Fibroblast of skin of right biceps (primary cell): Measurements from ENCODE around the gene GULP1.
"Not testable (repeated sequence)": the region's sequence is repeated elsewhere in the genome, so short reads cannot be mapped to it uniquely, and the experiment has no call there.

Experiments used
- DNase-seq: peaks from one replicate; pipeline ENCODE4 v3.0.0-alpha.2; 2013

Gene GULP1

DNA sequence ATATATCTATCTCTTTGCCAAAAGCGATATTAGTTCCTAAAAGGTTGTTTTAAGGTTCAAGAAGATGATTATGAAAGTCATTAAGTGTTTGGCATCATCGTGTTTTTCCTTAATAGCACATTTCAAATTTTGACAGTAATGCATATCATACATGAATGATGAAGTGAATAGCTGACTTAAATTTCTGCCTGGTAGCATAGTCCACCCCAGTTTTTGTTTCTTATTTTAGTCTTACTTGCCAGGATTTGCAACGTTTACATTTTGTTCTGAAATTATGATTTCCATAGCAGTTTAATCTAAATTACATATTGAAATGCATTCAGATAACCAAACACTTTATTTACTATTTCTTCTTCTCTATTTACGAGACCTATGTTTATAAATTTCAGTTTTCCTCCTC is 201.1 kb downstream of the GULP1 start:
- DNase-seq, result no peak

DNA sequence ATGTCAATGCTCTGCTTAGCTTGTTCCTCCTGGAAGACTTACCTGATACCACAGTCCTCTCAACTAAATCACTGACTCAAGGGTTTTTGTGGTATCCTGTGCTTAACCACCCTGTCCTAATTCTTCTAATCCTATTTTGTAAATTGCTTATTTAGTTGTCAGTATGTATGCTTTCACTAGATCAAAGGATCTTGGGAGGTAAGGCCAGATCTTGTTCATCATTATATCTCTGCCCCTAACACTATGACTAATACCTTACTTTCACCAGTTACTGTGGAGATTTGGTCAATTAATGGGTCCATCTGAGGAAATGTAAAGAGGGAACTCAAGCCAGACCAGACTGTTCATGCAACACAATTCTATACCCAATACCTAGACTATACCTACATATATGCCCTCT is 203.2 kb downstream of the GULP1 start:
- no peak for DNase-seq

- peak; percentile 59 for DNase-seq
These were observed 204.3 kb downstream of the GULP1 start for GRCh38 chr2:188495969-188496431.

DNA sequence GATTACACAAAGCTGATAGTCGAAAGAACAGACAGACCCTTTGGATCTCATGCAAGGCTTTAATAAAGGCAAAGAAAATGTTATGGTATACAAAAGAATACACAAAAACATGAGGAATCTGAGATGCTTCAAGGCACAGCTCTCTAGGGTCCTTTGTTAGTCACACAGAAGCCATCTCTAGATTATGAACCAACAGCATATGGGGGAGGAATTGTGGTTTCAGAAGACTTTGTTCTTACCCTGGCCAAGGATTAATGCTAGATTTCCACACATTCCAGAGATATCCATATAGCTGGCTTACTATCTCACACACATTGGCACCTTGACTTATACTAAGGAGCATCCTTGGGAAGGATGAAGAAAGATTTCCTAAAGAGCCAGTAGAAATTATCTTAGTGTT is 206.1 kb downstream of the GULP1 start:
- peak; percentile 62 for DNase-seq

- DNase-seq, result no peak
These were observed 212.3 kb downstream of the GULP1 start for GRCh38 chr2:188503975-188504374.

DNA sequence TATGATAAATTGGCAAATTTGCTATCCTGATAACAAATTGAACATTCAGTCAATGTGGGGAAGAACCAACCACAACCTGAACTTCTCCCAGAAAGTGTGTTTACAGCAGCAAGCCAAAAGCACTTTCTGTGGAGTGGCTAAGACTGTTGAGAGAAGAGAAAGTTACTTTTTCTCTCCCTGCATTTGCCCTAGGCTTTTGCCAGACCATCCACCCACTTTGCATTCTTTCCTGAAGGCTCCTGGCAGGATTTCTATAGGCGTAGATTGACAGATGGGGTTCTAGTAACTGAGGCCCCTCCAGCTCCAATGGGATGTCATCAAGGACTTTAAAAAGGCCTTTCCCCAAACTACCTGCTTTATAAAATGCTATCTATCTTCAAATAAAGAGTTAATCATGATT is 215.2 kb downstream of the GULP1 start:
- DNase-seq, result no peak

- no peak for DNase-seq
These were observed 219.7 kb downstream of the GULP1 start for GRCh38 chr2:188511346-188511745.

- peak; percentile 66 for DNase-seq
These were observed 220.8 kb downstream of the GULP1 start for GRCh38 chr2:188512456-188512855.

- DNase-seq, result no peak
These were observed 224.2 kb downstream of the GULP1 start for GRCh38 chr2:188515918-188516317.

GRCh38 chr2:188517549-188518215 is 226.0 kb downstream of the GULP1 start:
- no peak for DNase-seq

DNA sequence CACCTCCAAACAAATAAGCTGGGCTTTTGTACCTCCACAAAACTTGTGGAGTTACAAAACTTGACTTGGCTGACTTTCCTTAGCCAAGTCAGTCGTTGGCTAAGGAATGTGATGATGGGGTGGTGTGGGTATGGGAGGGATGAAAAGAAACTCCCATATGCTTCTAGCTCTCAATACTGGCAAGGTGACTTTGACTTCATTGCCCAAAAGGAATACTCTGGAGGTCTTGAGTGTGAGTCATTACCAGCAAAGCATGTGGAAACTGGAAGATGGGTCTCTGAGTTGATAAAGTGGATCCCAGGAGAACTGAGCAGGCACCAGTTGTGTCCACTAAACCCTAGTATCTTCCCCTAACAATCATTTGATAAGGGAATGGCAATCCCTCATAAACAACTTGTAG is 226.7 kb downstream of the GULP1 start:
- DNase-seq, result peak; percentile 74

DNA sequence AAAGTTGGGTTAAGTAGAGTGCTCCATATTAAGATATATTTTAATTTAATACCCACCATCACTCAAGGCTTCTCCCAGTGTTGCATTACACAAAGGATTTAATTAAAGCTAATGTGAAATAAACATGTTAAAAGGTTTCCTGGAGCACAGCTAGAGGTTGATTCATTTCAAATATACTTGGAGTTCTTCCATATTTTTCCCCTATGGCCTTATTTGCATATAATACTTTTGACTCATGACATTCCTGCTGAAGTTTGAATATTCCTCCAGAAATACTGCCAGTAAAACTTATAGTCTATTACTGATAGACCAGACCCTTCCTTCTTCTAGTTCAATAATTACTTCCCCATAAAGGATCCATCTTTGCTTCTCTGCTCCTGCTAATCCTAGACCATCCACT is 227.5 kb downstream of the GULP1 start:
- peak; percentile 82 for DNase-seq

- no peak for DNase-seq
These were observed 230.8 kb downstream of the GULP1 start for GRCh38 chr2:188522517-188522916.

DNA sequence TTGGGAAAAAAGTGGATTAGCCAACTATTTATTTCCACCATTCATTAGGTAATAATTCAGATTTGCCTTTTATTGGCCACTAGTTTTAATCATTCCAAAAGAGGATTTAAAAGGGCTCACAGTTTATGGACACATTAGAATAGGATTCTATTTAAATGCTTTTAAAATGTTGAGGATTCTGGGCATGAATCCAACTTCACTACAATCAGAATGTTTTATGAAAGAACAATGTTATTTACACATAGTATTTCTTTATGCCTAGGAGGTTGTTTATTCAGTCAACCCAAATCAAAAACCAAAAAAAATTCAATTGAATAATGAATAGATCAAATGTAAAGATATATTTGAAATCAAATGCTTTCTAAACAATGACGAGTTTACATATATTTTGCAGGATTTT is 232.2 kb downstream of the GULP1 start:
- DNase-seq, result no peak

DNA sequence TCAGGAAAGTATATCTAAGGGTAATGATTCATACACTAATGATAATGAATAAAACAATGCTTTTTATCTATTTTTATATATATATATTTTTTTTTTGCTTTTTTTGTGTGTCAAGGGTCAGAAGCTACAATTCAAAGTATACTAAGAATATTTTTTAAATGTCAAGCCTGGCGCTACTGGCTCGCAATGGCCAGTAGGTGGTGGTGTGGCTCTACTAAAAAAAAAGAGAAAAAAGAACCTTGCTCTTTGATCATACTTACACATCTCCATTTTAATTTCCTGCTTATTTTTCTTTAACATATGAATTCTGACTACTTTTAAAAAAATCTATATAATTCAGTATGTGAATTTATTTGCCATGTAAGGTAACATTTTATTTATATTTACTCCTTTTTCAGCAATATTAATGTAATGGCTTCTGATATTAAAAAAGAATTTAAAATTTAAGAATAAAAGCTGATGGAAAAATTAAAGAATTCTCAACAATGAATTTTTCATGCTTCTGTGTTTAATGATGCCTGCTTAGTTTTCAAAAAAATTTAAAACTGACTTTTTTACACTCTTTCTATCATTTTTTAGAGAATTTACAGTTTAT is 232.9 kb downstream of the GULP1 start:
- peak; percentile 75 for DNase-seq

DNA sequence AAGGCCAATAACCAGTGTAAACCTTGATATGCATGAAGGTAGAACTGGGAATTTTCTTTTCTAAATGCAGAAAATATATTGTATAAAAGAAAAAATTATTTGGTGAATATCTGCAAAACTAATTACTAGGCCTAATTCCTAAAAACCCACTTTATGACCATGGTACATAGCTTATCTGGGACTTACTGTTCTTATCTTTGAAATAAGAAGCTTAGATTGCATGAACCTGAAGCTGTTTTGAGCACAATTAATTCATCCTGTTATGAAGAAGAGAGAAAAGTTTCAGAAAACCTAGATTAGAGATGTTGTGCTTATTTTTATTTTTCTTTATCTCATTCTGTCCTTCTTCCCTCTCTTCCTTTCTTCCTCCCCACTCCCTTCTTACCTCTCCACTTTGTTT is 235.0 kb downstream of the GULP1 start:
- DNase-seq, result no peak

- DNase-seq, result peak; percentile 49
These were observed 235.5 kb downstream of the GULP1 start for GRCh38 chr2:188527141-188527540.

GRCh38 chr2:188527581-188527993 is 235.9 kb downstream of the GULP1 start:
- DNase-seq, result no peak

- DNase-seq, result no peak
These were observed 238.0 kb downstream of the GULP1 start for GRCh38 chr2:188529710-188530109.

DNA sequence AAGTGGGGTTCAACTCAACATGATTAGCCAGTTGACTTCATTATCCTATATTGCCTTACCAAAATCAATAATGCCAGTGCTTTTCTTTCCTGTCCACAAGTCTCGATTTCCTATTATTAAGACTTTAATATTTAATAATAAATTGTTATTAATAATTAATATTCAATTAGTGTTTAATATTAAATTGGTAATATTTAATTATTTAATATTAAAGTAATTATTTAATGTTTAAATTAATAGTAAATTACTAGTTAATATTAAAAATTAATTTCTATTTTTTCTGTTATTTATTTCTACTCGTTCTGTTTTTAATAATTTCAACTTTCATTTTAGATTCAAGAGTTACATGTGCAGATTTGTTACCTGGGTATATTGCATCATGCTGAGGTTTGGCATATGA is 243.2 kb downstream of the GULP1 start:
- DNase-seq, result no peak

DNA sequence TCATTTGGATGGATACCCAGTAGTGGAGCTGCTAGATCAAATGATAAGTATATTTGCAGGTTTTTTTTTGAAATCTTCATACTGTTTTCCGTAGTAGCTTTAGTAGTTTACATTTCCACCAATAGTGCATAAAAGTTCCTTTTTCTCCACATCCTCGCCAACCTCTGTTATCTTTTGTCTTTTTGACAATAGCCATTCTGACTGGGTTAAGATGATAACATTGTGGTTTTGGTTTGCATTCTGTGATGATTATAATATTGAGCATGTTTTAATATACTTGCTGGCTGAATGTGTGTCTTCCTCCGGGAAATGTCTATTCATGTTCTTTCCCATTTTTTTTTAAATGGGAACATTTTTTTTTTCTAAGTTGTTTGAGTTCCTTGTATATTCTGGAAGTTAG is 260.0 kb downstream of the GULP1 start:
- no peak for DNase-seq

DNA sequence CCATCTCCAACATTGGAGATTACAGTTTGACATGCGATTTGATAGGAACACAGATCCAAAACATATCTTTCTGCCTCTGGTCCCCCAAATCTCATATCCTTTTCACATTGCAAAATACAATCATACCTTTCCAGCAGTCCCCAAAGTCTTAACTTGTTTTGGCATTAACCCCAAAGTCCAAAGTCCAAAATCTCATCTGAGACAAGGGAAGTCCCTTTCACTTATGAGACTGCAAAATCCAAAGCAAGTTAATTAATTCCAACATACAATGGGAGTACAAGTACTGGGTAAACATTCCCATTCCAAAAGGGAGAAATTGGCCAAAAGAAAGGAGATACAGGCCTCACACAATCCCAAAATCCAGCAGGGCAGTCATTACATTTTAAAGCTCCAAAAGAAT is 265.4 kb downstream of the GULP1 start:
- DNase-seq, result no peak

GRCh38 chr2:188559455-188559854 is 267.8 kb downstream of the GULP1 start:
- not testable (repeated sequence) for DNase-seq

DNA sequence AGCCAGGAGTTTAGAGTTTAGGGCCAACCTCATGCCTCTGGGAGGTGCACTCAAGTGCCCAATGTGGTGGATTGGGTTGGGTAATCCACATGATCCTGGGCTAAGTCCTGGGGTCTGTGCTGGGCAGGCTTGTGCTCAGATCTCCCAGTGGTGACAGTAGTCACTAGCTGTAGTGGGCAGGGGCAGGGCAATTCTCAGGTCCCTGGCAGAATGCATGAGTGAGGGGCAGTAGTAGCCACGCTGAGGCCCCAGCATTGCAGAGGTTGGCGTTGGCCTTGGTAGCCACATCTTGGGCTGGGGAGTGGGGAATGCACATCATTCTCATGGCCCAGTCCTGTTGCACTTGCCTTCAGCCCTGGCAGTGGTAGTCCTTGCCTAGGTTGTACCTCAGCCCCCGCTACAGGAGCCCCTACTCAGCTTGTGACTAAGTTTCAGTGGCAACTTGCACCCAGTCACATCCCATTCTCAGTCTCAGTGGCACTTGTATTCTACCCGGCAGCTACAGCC is 269.9 kb downstream of the GULP1 start:
- no peak for DNase-seq
